ENCODE results near the gene IL1RAPL1.

Gene IL1RAPL1

GRCh38 chrX:29947225-29947624 is 1360.0 kb downstream of the IL1RAPL1 start:
- DNase-seq: no peak

GRCh38 chrX:29948653-29949052 is 1361.4 kb downstream of the IL1RAPL1 start:
- no peak for DNase-seq

- DNase-seq: no peak
These were observed 1364.8 kb downstream of the IL1RAPL1 start for GRCh38 chrX:29952016-29952415.

GRCh38 chrX:29962061-29962460 is 1374.8 kb downstream of the IL1RAPL1 start:
- DNase-seq: no peak

GRCh38 chrX:29965634-29966033 is 1378.4 kb downstream of the IL1RAPL1 start:
- DNase-seq: no peak

- no peak for DNase-seq
These were observed 1404.8 kb downstream of the IL1RAPL1 start for GRCh38 chrX:29992083-29992482.

GRCh38 chrX:30005813-30006212 is 1418.6 kb downstream of the IL1RAPL1 start:
- no peak for DNase-seq

Data from GOT3 (cell line).